Left lung (tissue), 10 donors: ENCODE results near the gene SLC35F6. TPM values are rescaled to one million over a fixed set of nuclear protein-coding genes. Genes with fewer than 3 reads are reported as not detected.
"Not testable (repeated sequence)": the region's sequence is repeated elsewhere in the genome, so short reads cannot be mapped to it uniquely, and the experiment has no call there.

Experiments
- ATAC-seq: fragments of 200-7000 bp; cut with Tn5 transposase; one replicate; pipeline ENCODE4 v1.9.1; 2020; ENCODE audit warnings: moderate library complexity
- DNase-seq, 4 donors: peaks; one replicate each; pipeline ENCODE4 v3.0.0-alpha.2; 2013 to 2020
- H3K27ac ChIP-seq, 2 donors: fragments of 200-600 bp; sonication (generic) in 1 of 2; one replicate each; pipeline versions ENCODE4 v1.5.0 to v1.8.0; 2020 to 2021
- H3K27me3 ChIP-seq, 2 donors: fragments of 200-600 bp; sonication (generic) in 1 of 2; one replicate each; pipeline versions ENCODE4 v1.5.0 to v1.8.0; 2020 to 2021
- H3K36me3 ChIP-seq, 2 donors: fragments of 200-600 bp; sonication (generic) in 1 of 2; one replicate each; pipeline versions ENCODE4 v1.5.0 to v1.8.0; 2020 to 2021
- H3K4me1 ChIP-seq, 2 donors: fragments of 200-600 bp; one replicate each; pipeline ENCODE4 v1.8.0; 2021
- H3K4me3 ChIP-seq, 2 donors: fragments of 200-600 bp; sonication (generic) in 1 of 2; one replicate each; pipeline versions ENCODE4 v1.5.0 to v1.8.0; 2020 to 2021; ENCODE audit warnings: mild to moderate bottlenecking in 1 of 2
- H3K9me3 ChIP-seq, 2 donors: fragments of 200-600 bp; sonication (generic) in 1 of 2; one replicate each; pipeline versions ENCODE4 v1.5.0 to v1.8.0; 2020 to 2021
- CTCF ChIP-seq, 2 donors: fragments of 200-600 bp; sonication (generic) in 1 of 2; IDR thresholded peaks; one replicate each; pipeline versions ENCODE4 v1.5.0 to v1.8.0; 2021; ENCODE audit warnings: antibody characterized with exemption in 2 of 2
- intact Hi-C, 2 donors: fragments of 100-400 bp; cut with DNase I; formaldehyde crosslinking; loops; one replicate each; pipeline versions ENCODE4 v1.11.2 to v1.14.2; 2022
- polyA plus RNA-seq, 6 donors: library from polyadenylated mRNA; unstranded; fragments of 120-200 nt; gene quantifications; one replicate each; pipeline ENCODE4 v1.2.1, GENCODE V29; 2013; ENCODE audit not compliant: insufficient read length in 6 of 6
- total RNA-seq, 2 donors: library from RNA; stranded (reverse); fragmentation: NEBNext Ultra II Directional; extraction: Animal tissue kit (Norgen Biotek cat#: 25700); gene quantifications; one replicate each; pipeline ENCODE4 v1.2.1, GENCODE V29; 2021
- donor health status: DM: no; HTN: yes; CAD: no.
- donor health status: DM: no; HTN: no; CAD: no.

Gene SLC35F6
- total and polyA plus RNA-seq, 8 donors, result 10.0 to 62.1 (median 12.3) TPM

- Histone ChIP-seq H3K36me3 (no peaks in the 10 kb centered on the region), H3K27ac (no peak overlapping the region), H3K4me1 (no peaks in the 10 kb centered on the region), H3K27me3 (peaks cover 0 to 36% of the 10 kb centered on the region in 2 donors), H3K4me3 (no peak overlapping the region), H3K9me3 (no peaks in the 10 kb centered on the region)
- no peak for DNase-seq
- intact Hi-C loops, result no loop called here
- peak; percentile 62 for ATAC-seq
- no peak for TF ChIP-seq CTCF (IDR thresholded peaks at IDR 0.05)
These were observed 45.9 kb downstream of the SLC35F6 start for GRCh38 chr2:26809876-26810577.

GRCh38 chr2:26811261-26811660 is 47.2 kb downstream of the SLC35F6 start:
- DNase-seq, result no peak
- no peak for ATAC-seq
- no peaks in the 10 kb centered on the region for H3K4me1 ChIP-seq
- no peaks in the 10 kb centered on the region for H3K9me3 ChIP-seq
- peaks cover 0 to 43% of the 10 kb centered on the region in 2 donors for H3K27me3 ChIP-seq
- intact Hi-C loops, result no loop called here
- H3K27ac ChIP-seq, result no peak overlapping the region
- no peak overlapping the region for H3K4me3 ChIP-seq
- no peak for TF ChIP-seq CTCF (IDR thresholded peaks at IDR 0.05)
- H3K36me3 ChIP-seq, result no peaks in the 10 kb centered on the region

GRCh38 chr2:26811791-26812694 is 48.0 kb downstream of the SLC35F6 start:
- intact Hi-C loops, result no loop called here
- ATAC-seq (no peak), DNase-seq (no peak)
- no peak for TF ChIP-seq CTCF (IDR thresholded peaks at IDR 0.05)
- Histone ChIP-seq H3K36me3 (no peaks in the 10 kb centered on the region), H3K4me3 (no peak overlapping the region), H3K4me1 (no peaks in the 10 kb centered on the region), H3K27ac (no peak overlapping the region), H3K9me3 (no peaks in the 10 kb centered on the region), H3K27me3 (peaks cover 0 to 50% of the 10 kb centered on the region in 2 donors)

GRCh38 chr2:26812731-26813130 is 48.6 kb downstream of the SLC35F6 start:
- Histone ChIP-seq H3K36me3 (no peaks in the 10 kb centered on the region), H3K9me3 (no peaks in the 10 kb centered on the region), H3K27me3 (peaks cover 0 to 50% of the 10 kb centered on the region in 2 donors), H3K4me3 (no peak overlapping the region), H3K27ac (no peak overlapping the region), H3K4me1 (no peaks in the 10 kb centered on the region)
- TF ChIP-seq CTCF (IDR thresholded peaks at IDR 0.05), result no peak
- intact Hi-C loops, result no loop called here
- DNase-seq, result no peak
- no peak for ATAC-seq

- H3K9me3 ChIP-seq, H3K4me1 ChIP-seq, intact Hi-C loops, H3K4me3 ChIP-seq, ATAC-seq, DNase-seq, H3K36me3 ChIP-seq, H3K27ac ChIP-seq: not testable (repeated sequence)
- peaks cover 0 to 50% of the 10 kb centered on the region in 2 donors for H3K27me3 ChIP-seq
These were observed 50.1 kb downstream of the SLC35F6 start for GRCh38 chr2:26814072-26814765.
